Measurements from ENCODE around the gene PSMD14. TPM values are rescaled to one million over a fixed set of nuclear protein-coding genes. Genes with fewer than 3 reads are reported as not detected.

Gene PSMD14
- total and polyA plus RNA-seq, 2 of the 13 experiments (the other 11 are each of a cell fraction or from before 2014, with no cell fraction given) = 60.6 to 149 TPM

DNA sequence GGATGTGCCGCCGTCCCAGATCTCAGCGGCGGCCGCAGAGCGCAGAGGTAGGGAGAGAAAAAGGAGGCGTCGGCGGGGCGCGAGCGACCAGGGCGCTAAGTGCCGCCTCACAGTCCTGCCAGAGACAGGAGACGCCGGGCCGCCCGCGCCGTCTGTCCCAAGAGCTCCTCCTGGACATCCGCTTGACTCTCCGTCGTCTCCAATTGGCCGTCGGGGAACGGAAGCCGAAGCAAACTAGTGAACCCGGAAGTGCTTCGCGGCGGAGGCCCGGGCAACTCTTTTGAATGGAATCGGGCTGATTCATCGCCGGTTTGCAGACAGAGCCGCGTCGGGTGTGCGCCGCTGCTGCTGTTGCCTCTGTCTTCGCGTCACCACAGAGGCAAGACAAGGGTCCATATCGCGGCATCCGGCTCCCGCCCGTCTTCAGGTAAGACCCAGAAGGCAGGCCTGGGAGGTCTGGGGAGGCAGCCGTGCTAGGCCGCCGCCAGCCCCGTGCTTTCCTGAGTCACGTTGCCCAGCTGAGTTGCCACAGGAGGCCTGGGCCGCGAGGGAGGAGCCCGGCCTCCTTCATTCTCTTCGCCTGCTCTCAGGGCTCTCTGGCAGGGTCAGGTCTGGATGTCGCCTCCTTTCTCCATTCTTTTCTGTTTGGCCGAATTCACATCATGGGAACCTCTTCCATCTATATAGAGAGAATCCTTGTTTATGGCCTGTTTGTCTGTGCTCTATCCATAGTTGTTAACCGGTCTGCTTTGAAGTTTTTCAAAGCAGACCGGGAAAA is at the start of gene PSMD14 (continued):
- TF ChIP-seq, protein P1, sequence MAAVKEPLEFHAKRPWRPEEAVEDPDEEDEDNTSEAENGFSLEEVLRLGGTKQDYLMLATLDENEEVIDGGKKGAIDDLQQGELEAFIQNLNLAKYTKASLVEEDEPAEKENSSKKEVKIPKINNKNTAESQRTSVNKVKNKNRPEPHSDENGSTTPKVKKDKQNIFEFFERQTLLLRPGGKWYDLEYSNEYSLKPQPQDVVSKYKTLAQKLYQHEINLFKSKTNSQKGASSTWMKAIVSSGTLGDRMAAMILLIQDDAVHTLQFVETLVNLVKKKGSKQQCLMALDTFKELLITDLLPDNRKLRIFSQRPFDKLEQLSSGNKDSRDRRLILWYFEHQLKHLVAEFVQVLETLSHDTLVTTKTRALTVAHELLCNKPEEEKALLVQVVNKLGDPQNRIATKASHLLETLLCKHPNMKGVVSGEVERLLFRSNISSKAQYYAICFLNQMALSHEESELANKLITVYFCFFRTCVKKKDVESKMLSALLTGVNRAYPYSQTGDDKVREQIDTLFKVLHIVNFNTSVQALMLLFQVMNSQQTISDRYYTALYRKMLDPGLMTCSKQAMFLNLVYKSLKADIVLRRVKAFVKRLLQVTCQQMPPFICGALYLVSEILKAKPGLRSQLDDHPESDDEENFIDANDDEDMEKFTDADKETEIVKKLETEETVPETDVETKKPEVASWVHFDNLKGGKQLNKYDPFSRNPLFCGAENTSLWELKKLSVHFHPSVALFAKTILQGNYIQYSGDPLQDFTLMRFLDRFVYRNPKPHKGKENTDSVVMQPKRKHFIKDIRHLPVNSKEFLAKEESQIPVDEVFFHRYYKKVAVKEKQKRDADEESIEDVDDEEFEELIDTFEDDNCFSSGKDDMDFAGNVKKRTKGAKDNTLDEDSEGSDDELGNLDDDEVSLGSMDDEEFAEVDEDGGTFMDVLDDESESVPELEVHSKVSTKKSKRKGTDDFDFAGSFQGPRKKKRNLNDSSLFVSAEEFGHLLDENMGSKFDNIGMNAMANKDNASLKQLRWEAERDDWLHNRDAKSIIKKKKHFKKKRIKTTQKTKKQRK (IDR thresholded peaks at IDR 0.05; ENCODE audit: low read length) = no peak
- TF ChIP-seq SP2 (CRISPR knock-in tag; IDR thresholded peaks at IDR 0.05) (peak; percentile 69), SUZ12 (IDR thresholded peaks at IDR 0.05; ENCODE audit: low read depth, low read length) (no peak), RXRB (CRISPR knock-in tag; IDR thresholded peaks at IDR 0.05; ENCODE audit: borderline replicate concordance) (peak; percentile 84), ZBTB42 (CRISPR knock-in tag; IDR thresholded peaks at IDR 0.05) (no peak; the same call in none of the 2 replicates), GATAD1 (CRISPR knock-in tag; IDR thresholded peaks at IDR 0.05) (peak; percentile 93), ZNF672 (CRISPR knock-in tag; IDR thresholded peaks at IDR 0.05) (no peak), JARID2 (CRISPR knock-in tag; IDR thresholded peaks at IDR 0.05; ENCODE audit: insufficient replicate concordance) (peak; percentile 49), XBP1 (CRISPR knock-in tag; IDR thresholded peaks at IDR 0.05) (no peak; the same call in 1 of the 2 replicates), ZNF567 (CRISPR knock-in tag; IDR thresholded peaks at IDR 0.05; ENCODE audit: borderline replicate concordance) (peak; percentile 88; the same call in 1 of the 2 replicates), SIX1 (CRISPR knock-in tag; IDR thresholded peaks at IDR 0.05; ENCODE audit: borderline replicate concordance) (no peak)
- TF ChIP-seq, protein P2, sequence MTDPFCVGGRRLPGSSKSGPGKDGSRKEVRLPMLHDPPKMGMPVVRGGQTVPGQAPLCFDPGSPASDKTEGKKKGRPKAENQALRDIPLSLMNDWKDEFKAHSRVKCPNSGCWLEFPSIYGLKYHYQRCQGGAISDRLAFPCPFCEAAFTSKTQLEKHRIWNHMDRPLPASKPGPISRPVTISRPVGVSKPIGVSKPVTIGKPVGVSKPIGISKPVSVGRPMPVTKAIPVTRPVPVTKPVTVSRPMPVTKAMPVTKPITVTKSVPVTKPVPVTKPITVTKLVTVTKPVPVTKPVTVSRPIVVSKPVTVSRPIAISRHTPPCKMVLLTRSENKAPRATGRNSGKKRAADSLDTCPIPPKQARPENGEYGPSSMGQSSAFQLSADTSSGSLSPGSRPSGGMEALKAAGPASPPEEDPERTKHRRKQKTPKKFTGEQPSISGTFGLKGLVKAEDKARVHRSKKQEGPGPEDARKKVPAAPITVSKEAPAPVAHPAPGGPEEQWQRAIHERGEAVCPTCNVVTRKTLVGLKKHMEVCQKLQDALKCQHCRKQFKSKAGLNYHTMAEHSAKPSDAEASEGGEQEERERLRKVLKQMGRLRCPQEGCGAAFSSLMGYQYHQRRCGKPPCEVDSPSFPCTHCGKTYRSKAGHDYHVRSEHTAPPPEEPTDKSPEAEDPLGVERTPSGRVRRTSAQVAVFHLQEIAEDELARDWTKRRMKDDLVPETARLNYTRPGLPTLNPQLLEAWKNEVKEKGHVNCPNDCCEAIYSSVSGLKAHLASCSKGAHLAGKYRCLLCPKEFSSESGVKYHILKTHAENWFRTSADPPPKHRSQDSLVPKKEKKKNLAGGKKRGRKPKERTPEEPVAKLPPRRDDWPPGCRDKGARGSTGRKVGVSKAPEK (CRISPR knock-in tag; IDR thresholded peaks at IDR 0.05; ENCODE audit: borderline replicate concordance) = no peak; the same call in 1 of the 2 replicates
- TF ChIP-seq, protein P3, sequence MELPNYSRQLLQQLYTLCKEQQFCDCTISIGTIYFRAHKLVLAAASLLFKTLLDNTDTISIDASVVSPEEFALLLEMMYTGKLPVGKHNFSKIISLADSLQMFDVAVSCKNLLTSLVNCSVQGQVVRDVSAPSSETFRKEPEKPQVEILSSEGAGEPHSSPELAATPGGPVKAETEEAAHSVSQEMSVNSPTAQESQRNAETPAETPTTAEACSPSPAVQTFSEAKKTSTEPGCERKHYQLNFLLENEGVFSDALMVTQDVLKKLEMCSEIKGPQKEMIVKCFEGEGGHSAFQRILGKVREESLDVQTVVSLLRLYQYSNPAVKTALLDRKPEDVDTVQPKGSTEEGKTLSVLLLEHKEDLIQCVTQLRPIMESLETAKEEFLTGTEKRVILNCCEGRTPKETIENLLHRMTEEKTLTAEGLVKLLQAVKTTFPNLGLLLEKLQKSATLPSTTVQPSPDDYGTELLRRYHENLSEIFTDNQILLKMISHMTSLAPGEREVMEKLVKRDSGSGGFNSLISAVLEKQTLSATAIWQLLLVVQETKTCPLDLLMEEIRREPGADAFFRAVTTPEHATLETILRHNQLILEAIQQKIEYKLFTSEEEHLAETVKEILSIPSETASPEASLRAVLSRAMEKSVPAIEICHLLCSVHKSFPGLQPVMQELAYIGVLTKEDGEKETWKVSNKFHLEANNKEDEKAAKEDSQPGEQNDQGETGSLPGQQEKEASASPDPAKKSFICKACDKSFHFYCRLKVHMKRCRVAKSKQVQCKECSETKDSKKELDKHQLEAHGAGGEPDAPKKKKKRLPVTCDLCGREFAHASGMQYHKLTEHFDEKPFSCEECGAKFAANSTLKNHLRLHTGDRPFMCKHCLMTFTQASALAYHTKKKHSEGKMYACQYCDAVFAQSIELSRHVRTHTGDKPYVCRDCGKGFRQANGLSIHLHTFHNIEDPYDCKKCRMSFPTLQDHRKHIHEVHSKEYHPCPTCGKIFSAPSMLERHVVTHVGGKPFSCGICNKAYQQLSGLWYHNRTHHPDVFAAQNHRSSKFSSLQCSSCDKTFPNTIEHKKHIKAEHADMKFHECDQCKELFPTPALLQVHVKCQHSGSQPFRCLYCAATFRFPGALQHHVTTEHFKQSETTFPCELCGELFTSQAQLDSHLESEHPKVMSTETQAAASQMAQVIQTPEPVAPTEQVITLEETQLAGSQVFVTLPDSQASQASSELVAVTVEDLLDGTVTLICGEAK (IDR thresholded peaks at IDR 0.05) = peak; percentile 72
- TF ChIP-seq, protein P3 (CRISPR knock-in tag; IDR thresholded peaks at IDR 0.05) = peak; percentile 92

Measured in HepG2 (cell line).